ENCODE results near the gene SPATS2L.

SPATS2L gene

DNA sequence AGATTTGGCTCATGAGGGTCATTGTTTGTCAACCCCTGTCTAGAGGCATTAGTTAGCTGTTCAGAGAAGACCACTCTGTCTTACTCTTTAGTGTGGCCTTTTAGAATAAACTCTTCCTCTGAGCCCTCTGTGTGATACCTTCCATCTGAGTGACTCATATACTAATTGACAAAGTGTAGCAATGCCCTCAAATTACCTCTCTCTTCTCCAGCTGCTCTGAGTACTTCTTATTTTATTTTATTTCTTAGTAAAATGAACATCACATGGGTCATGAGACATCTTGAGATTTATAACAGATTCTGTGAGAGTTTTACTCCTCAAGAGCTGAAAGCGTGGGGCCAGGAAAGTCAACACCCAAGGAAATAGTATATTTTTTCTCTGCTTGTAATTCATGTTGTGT is 136.0 kb downstream of the SPATS2L start:
- no peak for TF ChIP-seq CTCF (IDR thresholded peaks at IDR 0.05)

GRCh38 chr2:200443376-200443775 is 136.9 kb downstream of the SPATS2L start:
- no peak for TF ChIP-seq CTCF (IDR thresholded peaks at IDR 0.05)

- no peak for TF ChIP-seq CTCF (IDR thresholded peaks at IDR 0.05)
Measured at GRCh38 chr2:200443916-200444315, 137.4 kb downstream of the SPATS2L start.

DNA sequence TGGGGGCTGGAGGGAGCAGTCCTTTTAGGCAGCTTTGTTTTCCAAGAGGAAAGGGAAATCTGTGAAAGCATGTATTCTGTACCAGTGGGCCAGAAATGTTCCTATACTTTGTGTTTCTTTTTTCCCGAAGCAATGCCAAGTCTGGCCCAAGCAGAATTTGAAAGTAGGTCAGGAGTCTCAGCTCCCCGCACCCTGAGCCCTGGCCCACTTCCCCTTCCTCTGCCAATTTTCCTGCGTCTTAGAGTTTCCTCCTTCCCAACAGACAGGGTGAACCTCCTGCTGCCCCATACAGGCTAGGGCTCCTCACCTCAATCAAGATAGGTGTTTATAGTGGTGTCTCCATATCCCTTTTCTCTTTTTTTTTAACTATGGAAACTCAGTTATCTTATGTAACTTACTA is 138.0 kb downstream of the SPATS2L start:
- TF ChIP-seq CTCF (IDR thresholded peaks at IDR 0.05), result no peak

DNA sequence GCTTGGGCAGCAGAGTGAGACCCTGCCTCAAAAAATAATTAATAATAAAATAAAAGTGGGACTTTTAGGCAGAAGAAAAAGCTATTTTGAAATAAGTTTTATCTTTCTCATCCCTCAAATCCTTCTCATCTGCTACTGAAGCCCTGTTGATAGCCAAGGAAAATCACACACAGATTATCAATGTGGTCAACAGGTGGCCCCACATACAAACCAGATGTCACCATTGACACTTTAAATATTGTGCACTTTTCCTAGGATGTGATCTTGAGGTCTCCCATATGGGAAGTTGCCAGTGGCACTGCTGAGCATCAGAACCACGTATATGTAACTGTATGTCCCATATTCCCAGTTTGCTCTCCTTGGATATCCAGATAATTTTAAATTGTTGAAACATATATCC is 138.8 kb downstream of the SPATS2L start:
- no peak for TF ChIP-seq CTCF (IDR thresholded peaks at IDR 0.05)

DNA sequence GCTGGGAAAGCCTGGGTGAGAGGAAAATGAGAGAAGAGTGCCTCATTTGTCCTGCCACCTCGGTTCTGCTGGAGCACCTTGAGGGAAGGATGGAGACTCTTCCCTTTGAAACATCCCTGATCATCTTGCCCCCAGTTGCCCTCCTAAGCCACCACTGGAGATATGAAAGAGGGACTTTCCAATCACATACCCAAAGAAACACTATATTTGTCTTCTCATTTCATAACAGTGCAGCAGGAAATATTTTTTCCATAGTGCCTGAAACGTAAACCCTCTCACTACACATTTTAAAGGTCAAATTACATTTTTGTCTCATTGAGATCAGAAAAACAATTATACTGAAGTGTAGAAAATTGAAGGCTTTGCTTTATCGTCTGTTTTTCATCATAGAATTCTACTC is 140.1 kb downstream of the SPATS2L start:
- TF ChIP-seq CTCF (IDR thresholded peaks at IDR 0.05), result no peak

DNA sequence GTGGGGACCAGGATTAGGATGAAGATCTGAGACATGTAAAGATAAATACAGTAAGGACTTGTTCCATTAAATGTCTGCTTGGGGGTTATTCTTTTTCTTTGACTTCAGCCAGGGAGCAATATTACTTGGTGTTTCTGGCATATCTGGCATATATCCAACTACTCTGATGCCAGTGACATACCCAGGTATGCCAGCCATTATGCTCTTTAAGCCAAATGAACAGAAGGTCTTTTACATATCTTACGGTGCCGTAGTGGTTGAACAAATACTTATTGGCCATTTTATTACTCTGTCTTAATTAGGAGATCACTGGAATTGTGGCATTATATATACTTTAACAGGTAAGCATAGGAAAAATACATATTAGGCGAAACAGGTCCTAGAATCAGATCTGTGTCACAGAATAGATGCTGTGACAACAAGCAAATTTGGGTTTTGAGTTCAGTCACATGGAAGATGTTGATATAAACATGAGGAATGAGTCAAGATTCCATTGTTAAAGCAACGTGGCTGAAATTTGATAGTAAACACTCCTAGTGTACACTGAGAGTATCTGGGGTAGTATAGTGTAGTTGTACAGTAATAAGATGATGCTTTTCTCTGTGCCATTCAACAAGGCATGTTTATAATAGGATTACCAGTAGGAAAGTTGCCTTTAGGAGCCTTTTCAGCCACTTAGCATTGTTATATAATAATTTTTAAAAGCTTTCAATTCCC is 140.8 kb downstream of the SPATS2L start:
- no peak for TF ChIP-seq CTCF (IDR thresholded peaks at IDR 0.05)

- TF ChIP-seq CTCF (IDR thresholded peaks at IDR 0.05), result no peak
Measured at GRCh38 chr2:200448455-200448854, 142.0 kb downstream of the SPATS2L start.

Data from LNCAP (cell line).